Hepatocyte (in vitro differentiated cells): ENCODE measurements around the gene RCAN2. TPM values are rescaled to one million over a fixed set of nuclear protein-coding genes. Genes with fewer than 3 reads are reported as not detected.

Experiments
- DNase-seq: peaks from one replicate; pipeline ENCODE4 v3.0.0-alpha.2; 2016; ENCODE audit warnings: low spot score
- H2AFZ ChIP-seq: fragments of 200-600 bp; sonication (generic); 2 replicates; pipeline ENCODE4 v1.6.0; 2016; ENCODE audit warnings: antibody characterized with exemption, mild to moderate bottlenecking
- H3K27ac ChIP-seq: fragments of 200-600 bp; sonication (generic); 2 replicates; pipeline ENCODE4 v1.5.1; 2016; ENCODE audit warnings: mild to moderate bottlenecking
- H3K27me3 ChIP-seq: fragments of 200-600 bp; sonication (generic); 2 replicates; pipeline ENCODE4 v1.6.1; 2016
- H3K36me3 ChIP-seq: fragments of 200-600 bp; sonication (generic); replicated peaks from 2 replicates; pipeline ENCODE4 v1.5.1; 2016; ENCODE audit warnings: low read depth; ENCODE audit not compliant: insufficient read depth
- H3K4me1 ChIP-seq: fragments of 200-600 bp; sonication (generic); 2 replicates; pipeline ENCODE4 v1.5.1; 2016; ENCODE audit warnings: mild to moderate bottlenecking, moderate library complexity; ENCODE audit not compliant: insufficient read depth
- H3K4me2 ChIP-seq: fragments of 200-600 bp; sonication (generic); 2 replicates; pipeline ENCODE4 v1.6.0; 2016
- H3K4me3 ChIP-seq: fragments of 200-600 bp; sonication (generic); 2 replicates; pipeline ENCODE4 v1.5.1; 2016; ENCODE audit warnings: mild to moderate bottlenecking
- H3K79me2 ChIP-seq: fragments of 200-600 bp; sonication (generic); 2 replicates; pipeline ENCODE4 v1.6.0; 2017; ENCODE audit warnings: mild to moderate bottlenecking
- H3K9me2 ChIP-seq: fragments of 200-600 bp; sonication (generic); replicated peaks from 2 replicates; pipeline ENCODE4 v1.6.0; 2017; ENCODE audit warnings: mild to moderate bottlenecking; ENCODE audit not compliant: insufficient read depth
- H3K9me3 ChIP-seq: fragments of 200-600 bp; sonication (generic); 2 replicates; pipeline ENCODE4 v1.5.1; 2016; ENCODE audit warnings: low read depth, mild to moderate bottlenecking
- H4K20me1 ChIP-seq: fragments of 200-600 bp; sonication (generic); 2 replicates; pipeline ENCODE4 v1.6.0; 2016; ENCODE audit warnings: mild to moderate bottlenecking; ENCODE audit not compliant: insufficient read depth, poor library complexity, severe bottlenecking
- EZH2 ChIP-seq: fragments of 200-600 bp; sonication (generic); IDR thresholded peaks from 2 replicates; pipeline ENCODE4 v1.6.1; 2016; ENCODE audit warnings: antibody characterized with exemption, mild to moderate bottlenecking, borderline replicate concordance
- EZH2phosphoT487 ChIP-seq: fragments of 200-600 bp; sonication (generic); IDR thresholded peaks from one replicate; pipeline ENCODE4 v1.6.1; 2018; ENCODE audit warnings: antibody characterized with exemption, mild to moderate bottlenecking, low read depth, moderate library complexity; ENCODE audit not compliant: unreplicated experiment, severe bottlenecking
- WGBS: methylation state at CpG from one replicate; pipeline ENCODE4 v1.1.6; 2016; ENCODE audit warnings: low lambda C conversion rate; ENCODE audit errors: missing lambda C conversion rate; 5-methylcytosine and 5-hydroxymethylcytosine counted together
- polyA plus RNA-seq: library from polyadenylated mRNA; unstranded; fragments of >200 nt; fragmentation: Nextera tagmentation; extraction: Ambion mirVana; gene quantifications from 2 replicates; pipeline ENCODE4 v1.2.1, GENCODE V29; 2016
- total RNA-seq: library from RNA; depleted of rRNA; stranded (reverse); fragments of >200 nt; gene quantifications from 2 replicates; pipeline ENCODE4 v1.2.3, GENCODE V29; 2014
- TF ChIP-seq, protein P1 (sequence below): fragments of 200-600 bp; sonication (generic); IDR thresholded peaks from 2 replicates; pipeline ENCODE4 v1.5.1; 2016; ENCODE audit warnings: antibody characterized with exemption, mild to moderate bottlenecking; ENCODE audit not compliant: poor library complexity

The RCAN2 gene
- total and polyA plus RNA-seq, 2 experiments from 2014 or later = 5.0 to 6.6 TPM

DNA sequence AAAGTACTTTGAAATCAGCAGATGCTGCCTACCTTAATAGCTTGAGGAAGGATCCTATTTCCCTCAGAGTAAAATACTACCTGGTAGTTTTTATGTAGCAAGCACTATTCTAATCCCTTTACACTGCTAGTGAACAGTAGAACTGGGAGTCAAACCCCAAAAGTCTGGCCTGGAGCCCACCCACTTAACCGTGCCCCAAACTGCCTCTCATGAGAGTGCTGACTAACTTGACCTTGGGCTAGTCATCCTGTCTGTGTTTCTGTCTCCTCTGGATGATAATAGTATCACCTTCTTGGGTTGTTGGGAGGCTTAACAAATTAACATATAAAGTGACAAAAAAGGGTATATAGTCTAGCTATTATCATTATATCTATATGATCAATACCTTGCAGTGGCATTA lies 140.5 kb downstream of the RCAN2 start:
- H3K27ac ChIP-seq = no peak overlapping the region
- no peak overlapping the region for H3K4me3 ChIP-seq
- no peak overlapping the region for H3K4me2 ChIP-seq
- H3K79me2 ChIP-seq = no peaks in the 10 kb centered on the region
- H3K27me3 ChIP-seq = no peaks in the 10 kb centered on the region
- no peaks in the 10 kb centered on the region for H3K4me1 ChIP-seq
- peaks cover under 1% of the 10 kb centered on the region for H3K9me3 ChIP-seq
- no peak for DNase-seq
- H4K20me1 ChIP-seq = no peaks in the 10 kb centered on the region
- TF ChIP-seq, protein P1, sequence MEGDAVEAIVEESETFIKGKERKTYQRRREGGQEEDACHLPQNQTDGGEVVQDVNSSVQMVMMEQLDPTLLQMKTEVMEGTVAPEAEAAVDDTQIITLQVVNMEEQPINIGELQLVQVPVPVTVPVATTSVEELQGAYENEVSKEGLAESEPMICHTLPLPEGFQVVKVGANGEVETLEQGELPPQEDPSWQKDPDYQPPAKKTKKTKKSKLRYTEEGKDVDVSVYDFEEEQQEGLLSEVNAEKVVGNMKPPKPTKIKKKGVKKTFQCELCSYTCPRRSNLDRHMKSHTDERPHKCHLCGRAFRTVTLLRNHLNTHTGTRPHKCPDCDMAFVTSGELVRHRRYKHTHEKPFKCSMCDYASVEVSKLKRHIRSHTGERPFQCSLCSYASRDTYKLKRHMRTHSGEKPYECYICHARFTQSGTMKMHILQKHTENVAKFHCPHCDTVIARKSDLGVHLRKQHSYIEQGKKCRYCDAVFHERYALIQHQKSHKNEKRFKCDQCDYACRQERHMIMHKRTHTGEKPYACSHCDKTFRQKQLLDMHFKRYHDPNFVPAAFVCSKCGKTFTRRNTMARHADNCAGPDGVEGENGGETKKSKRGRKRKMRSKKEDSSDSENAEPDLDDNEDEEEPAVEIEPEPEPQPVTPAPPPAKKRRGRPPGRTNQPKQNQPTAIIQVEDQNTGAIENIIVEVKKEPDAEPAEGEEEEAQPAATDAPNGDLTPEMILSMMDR = no peak
- TF ChIP-seq EZH2phosphoT487 (no peak), EZH2 (no peak)
- no peaks in the 10 kb centered on the region for H3K9me2 ChIP-seq
- no peak overlapping the region for H2AFZ ChIP-seq
- H3K36me3 ChIP-seq = no peaks in the 10 kb centered on the region
- 82% methylated on average over 1 of the region's 1 CpG for WGBS

DNA sequence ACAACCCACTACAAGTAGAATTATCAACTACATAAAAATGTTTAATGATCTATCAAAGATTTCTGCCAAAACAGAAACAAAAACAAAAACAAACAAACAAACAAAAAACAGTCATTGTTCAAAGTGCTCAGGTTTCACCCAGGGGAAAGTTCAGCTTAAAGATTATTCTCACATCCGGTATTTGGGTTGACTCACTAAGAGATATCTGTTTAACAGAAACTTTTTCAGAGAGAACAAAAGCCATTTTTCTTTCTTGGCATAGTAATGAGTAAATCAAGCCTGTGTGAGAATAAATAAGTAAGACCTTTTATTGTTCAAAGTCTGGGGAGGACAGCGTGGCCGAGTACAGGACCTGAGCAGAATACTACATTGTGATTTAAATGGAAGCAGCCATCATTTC lies 143.6 kb downstream of the RCAN2 start:
- H3K36me3 ChIP-seq = no peaks in the 10 kb centered on the region
- H3K9me2 ChIP-seq = no peaks in the 10 kb centered on the region
- H2AFZ ChIP-seq = no peak overlapping the region
- no peaks in the 10 kb centered on the region for H3K79me2 ChIP-seq
- no peak overlapping the region for H3K4me2 ChIP-seq
- no peak for TF ChIP-seq EZH2
- TF ChIP-seq, protein P1 = no peak
- no peaks in the 10 kb centered on the region for H4K20me1 ChIP-seq
- no peaks in the 10 kb centered on the region for H3K27me3 ChIP-seq
- H3K27ac ChIP-seq = no peak overlapping the region
- H3K9me3 ChIP-seq = peaks cover 6% of the 10 kb centered on the region
- H3K4me1 ChIP-seq = no peaks in the 10 kb centered on the region
- no peak overlapping the region for H3K4me3 ChIP-seq
- 85% methylated on average over 3 of the region's 3 CpGs for whole genome bisulfite sequencing
- no peak for DNase-seq

DNA sequence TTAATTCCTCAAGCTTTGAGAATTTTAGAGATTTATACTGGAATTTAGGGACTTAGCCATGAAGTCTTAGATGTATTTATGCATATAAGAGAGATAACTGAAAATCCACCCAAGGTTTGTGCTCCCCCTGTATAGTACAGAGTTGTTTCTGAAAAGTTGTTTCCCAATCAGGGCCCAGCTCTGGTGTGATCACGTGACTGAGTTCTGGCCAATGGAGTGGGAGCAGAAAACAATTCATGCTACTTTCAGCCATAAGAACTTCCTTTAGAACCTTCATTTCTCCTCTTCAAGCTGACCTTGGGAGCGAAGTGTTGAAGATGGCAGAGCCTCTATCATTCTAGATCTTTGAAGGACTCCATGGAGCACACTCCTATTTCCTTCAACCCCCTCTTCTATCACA lies 151.0 kb downstream of the RCAN2 start:
- Histone ChIP-seq H3K79me2 (no peaks in the 10 kb centered on the region), H2AFZ (no peak overlapping the region), H3K27ac (no peak overlapping the region), H3K4me1 (no peaks in the 10 kb centered on the region), H4K20me1 (no peaks in the 10 kb centered on the region), H3K4me2 (no peak overlapping the region), H3K9me2 (no peaks in the 10 kb centered on the region), H3K9me3 (peaks cover 1% of the 10 kb centered on the region), H3K27me3 (no peaks in the 10 kb centered on the region), H3K4me3 (no peak overlapping the region), H3K36me3 (no peaks in the 10 kb centered on the region)
- no peak for DNase-seq
- 90% methylated on average over 2 of the region's 2 CpGs for WGBS
- TF ChIP-seq EZH2phosphoT487 (no peak), EZH2 (no peak)
- TF ChIP-seq, protein P1 = no peak

DNA sequence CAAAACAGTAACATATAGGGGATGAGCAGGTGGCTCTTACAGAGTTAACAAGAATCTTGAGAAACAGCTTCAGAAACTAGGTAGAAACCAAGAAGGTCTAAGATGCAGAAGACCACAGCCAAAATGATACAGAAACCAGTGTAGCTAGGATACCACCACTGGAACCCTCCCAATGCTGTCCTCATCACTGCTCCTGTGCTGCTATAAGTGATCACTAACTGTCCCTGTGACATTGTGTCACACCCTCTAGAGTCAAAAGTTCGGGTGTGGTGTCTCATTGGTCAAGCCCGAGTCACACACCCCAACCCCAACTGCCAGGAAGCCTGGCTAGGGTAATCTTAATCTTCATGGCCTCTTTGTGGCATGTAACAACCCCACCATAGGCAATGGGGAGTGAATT lies 153.1 kb downstream of the RCAN2 start:
- TF ChIP-seq, protein P1 = no peak
- TF ChIP-seq EZH2phosphoT487 = no peak
- no peak for TF ChIP-seq EZH2
- 87% methylated on average over 2 of the region's 2 CpGs for WGBS
- no peak for DNase-seq

More for the DNA sequence above, 153.1 kb downstream of the RCAN2 start:
- Histone ChIP-seq H4K20me1 (no peaks in the 10 kb centered on the region), H3K27ac (no peak overlapping the region), H3K4me1 (no peaks in the 10 kb centered on the region), H2AFZ (no peak overlapping the region), H3K27me3 (no peaks in the 10 kb centered on the region), H3K9me2 (no peaks in the 10 kb centered on the region), H3K9me3 (no peaks in the 10 kb centered on the region), H3K36me3 (no peaks in the 10 kb centered on the region), H3K4me3 (no peak overlapping the region), H3K4me2 (no peak overlapping the region), H3K79me2 (no peaks in the 10 kb centered on the region)
